ENCODE measurements around the gene MST1R. TPM values are rescaled to one million over a fixed set of nuclear protein-coding genes. Genes with fewer than 3 reads are reported as not detected.

The MST1R gene
- total RNA-seq, 2 donors from 2014 or later: 88.9 to 173 TPM

GRCh38 chr3:49867871-49868321 lies 35.8 kb downstream of the MST1R start:
- Histone ChIP-seq H3K36me3 (no peaks in the 10 kb centered on the region), H3K4me3 (no peak overlapping the region), H3K27me3 (peaks cover 28% of the 10 kb centered on the region), H3K9me3 (no peaks in the 10 kb centered on the region), H3K9ac (ENCODE audit: low read depth in 2 of 2, low read length in 2 of 2) (no peak overlapping the region), H3K4me1 (peaks cover 9% of the 10 kb centered on the region), H3K27ac (no peak overlapping the region)
- intact Hi-C loops (cut with DNase I): no loop called here
- no peak for DNase-seq
- TF ChIP-seq CTCF (IDR thresholded peaks at IDR 0.05): no peak

GRCh38 chr3:49867400-49867799 lies 36.3 kb downstream of the MST1R start:
- Histone ChIP-seq H3K4me3 (no peak overlapping the region), H3K27me3 (peaks cover 28% of the 10 kb centered on the region), H3K36me3 (no peaks in the 10 kb centered on the region), H3K9ac (ENCODE audit: low read depth in 2 of 2, low read length in 2 of 2) (no peak overlapping the region), H3K9me3 (no peaks in the 10 kb centered on the region), H3K4me1 (peaks cover 9% of the 10 kb centered on the region), H3K27ac (no peak overlapping the region)
- DNase-seq: no peak
- no peak for TF ChIP-seq CTCF (IDR thresholded peaks at IDR 0.05)
- intact Hi-C loops (cut with DNase I): no loop called here

- intact Hi-C loops (cut with DNase I): no loop called here
- DNase-seq: no peak
- Histone ChIP-seq H3K4me1 (peaks cover 9% of the 10 kb centered on the region), H3K4me3 (no peak overlapping the region), H3K9me3 (no peaks in the 10 kb centered on the region), H3K9ac (ENCODE audit: low read depth in 2 of 2, low read length in 2 of 2) (no peak overlapping the region), H3K27me3 (peaks cover 21% of the 10 kb centered on the region), H3K36me3 (no peaks in the 10 kb centered on the region), H3K27ac (no peak overlapping the region)
- TF ChIP-seq CTCF (IDR thresholded peaks at IDR 0.05): no peak
Measured at GRCh38 chr3:49865198-49865784, 38.4 kb downstream of the MST1R start.

- Histone ChIP-seq H3K9ac (ENCODE audit: low read depth in 2 of 2, low read length in 2 of 2) (no peak overlapping the region), H3K4me3 (no peak overlapping the region), H3K27me3 (peaks cover 14% of the 10 kb centered on the region), H3K27ac (no peak overlapping the region), H3K4me1 (peaks cover 7% of the 10 kb centered on the region), H3K36me3 (no peaks in the 10 kb centered on the region), H3K9me3 (no peaks in the 10 kb centered on the region)
- DNase-seq: no peak
- intact Hi-C loops (cut with DNase I): no loop called here
- TF ChIP-seq CTCF (IDR thresholded peaks at IDR 0.05): no peak
Measured at GRCh38 chr3:49864505-49864904, 39.2 kb downstream of the MST1R start.

- intact Hi-C loops (cut with DNase I): no loop called here
- Histone ChIP-seq H3K36me3 (no peaks in the 10 kb centered on the region), H3K27ac (no peak overlapping the region), H3K9ac (ENCODE audit: low read depth in 2 of 2, low read length in 2 of 2) (no peak overlapping the region), H3K9me3 (no peaks in the 10 kb centered on the region), H3K4me3 (no peak overlapping the region), H3K27me3 (no peaks in the 10 kb centered on the region), H3K4me1 (peaks cover 5% of the 10 kb centered on the region)
- TF ChIP-seq CTCF (IDR thresholded peaks at IDR 0.05): no peak
- no peak for DNase-seq
Measured at GRCh38 chr3:49859576-49860305, 43.9 kb downstream of the MST1R start.
